GM12878 (cell line): Measurements from ENCODE around the gene PKN3. TPM values are rescaled to one million over a fixed set of nuclear protein-coding genes. Genes with fewer than 3 reads are reported as not detected.

Source experiments
- ATAC-seq: fragments of 200-7000 bp; cut with Tn5 transposase; 3 replicates; pipeline ENCODE4 v1.9.1; 2020; ENCODE audit warnings: mild to moderate bottlenecking, moderate library complexity
- BruUV-seq: library from RNA; stranded (reverse); fragments of 400-500 nt; replicated peaks from 2 replicates; lab custom pipeline; 2021; lab: Mats Ljungman, UMichigan
- CTCF ChIA-PET: fragments of 300-600 bp; sonication (Branson Sonifier 250); formaldehyde crosslinking; extraction: SDS; loops from one replicate; lab custom pipeline; 2021; ENCODE audit warnings: inconsistent platforms; lab: Yijun Ruan, JAX
- POLR2A ChIA-PET: fragments of 350-600 bp; formaldehyde crosslinking; extraction: SDS; loops from one replicate; lab custom pipeline; 2021; ENCODE audit warnings: inconsistent platforms; lab: Charles Lee
- RAD21 ChIA-PET: fragments of 300-600 bp; sonication (Branson Sonifier 250); formaldehyde crosslinking; loops from one replicate; lab custom pipeline; 2023; ENCODE audit warnings: antibody characterized with exemption; ENCODE audit not compliant: unreplicated experiment; lab: Charles Lee
- SMC1A ChIA-PET: fragments of 300-600 bp; sonication (Branson Sonifier 250); formaldehyde crosslinking; loops from one replicate; lab custom pipeline; 2023; ENCODE audit not compliant: unreplicated experiment, uncharacterized antibody; lab: Charles Lee
- DNase-seq: peaks from one replicate; pipeline ENCODE4 v3.0.0-alpha.2; 2011; ENCODE audit warnings: low read depth, low spot score
- FAIRE-seq: peaks from 3 replicates; lab custom pipeline; 2011; peaks lifted over from hg19 to GRCh38; lab: Jason Lieb, UNC
- H2AFZ ChIP-seq: 2 replicates; pipeline ENCODE4 v1.6.0; 2011; ENCODE audit warnings: low read depth, low read length, control low read depth; ENCODE audit not compliant: control insufficient read depth
- H3K27ac ChIP-seq: 2 replicates; pipeline ENCODE4 v1.5.1; 2011; ENCODE audit warnings: control low read depth; ENCODE audit not compliant: control insufficient read depth, insufficient read depth
- H3K27me3 ChIP-seq, 2 experiments: replicated peaks in 1 of 2; 2 replicates each; pipeline versions ENCODE4 v1.6.0 to v1.6.1; 2011; ENCODE audit warnings: low read length in 1 of 2; ENCODE audit not compliant: control insufficient read depth in 2 of 2, insufficient read depth in 2 of 2
- H3K36me3 ChIP-seq, 2 experiments: 2 replicates each; pipeline ENCODE4 v1.5.1; 2011; ENCODE audit warnings: low read length in 1 of 2; ENCODE audit not compliant: control insufficient read depth in 2 of 2, insufficient read depth in 2 of 2
- H3K4me1 ChIP-seq: 2 replicates; pipeline ENCODE4 v1.6.1; 2011; ENCODE audit warnings: mild to moderate bottlenecking, low read length, moderate library complexity, mixed read lengths; ENCODE audit not compliant: control insufficient read depth, insufficient read depth
- H3K4me2 ChIP-seq: 2 replicates; pipeline ENCODE4 v1.6.0; 2011; ENCODE audit warnings: control low read depth; ENCODE audit not compliant: control insufficient read depth, insufficient read depth
- H3K4me3 ChIP-seq: fragments of 200-600 bp; sonication (generic); 2 replicates; pipeline ENCODE4 v1.5.1; 2016
- H3K79me2 ChIP-seq: 2 replicates; pipeline ENCODE4 v1.6.0; 2011; ENCODE audit warnings: low read length; ENCODE audit not compliant: control insufficient read depth, insufficient read depth
- H3K9ac ChIP-seq: 2 replicates; pipeline ENCODE4 v1.8.0; 2011; ENCODE audit warnings: low read length, control low read depth, mixed read lengths; ENCODE audit not compliant: control insufficient read depth, insufficient read depth
- H3K9me3 ChIP-seq: replicated peaks from 3 replicates; pipeline ENCODE4 v1.5.1; 2011; ENCODE audit warnings: mild to moderate bottlenecking, low read length; ENCODE audit not compliant: control insufficient read depth, insufficient read depth
- H4K20me1 ChIP-seq: 2 replicates; pipeline ENCODE4 v1.6.0; 2011; ENCODE audit not compliant: control insufficient read depth, insufficient read depth
- ASH2L ChIP-seq: fragments of 300-600, 200-600 bp; sonication (generic); IDR thresholded peaks from 2 replicates; pipeline ENCODE4 v1.6.1; 2017; ENCODE audit warnings: low read depth, mild to moderate bottlenecking, borderline replicate concordance
- CEBPZ ChIP-seq: fragments of 150-350 bp; IDR thresholded peaks from 2 replicates; pipeline ENCODE4 v1.6.1; 2016; ENCODE audit warnings: low read depth, low read length
- EGR1 ChIP-seq, 2 experiments: IDR thresholded peaks; 1 replicate in 1 of 2; 2 replicates in 1 of 2; pipeline ENCODE4 v1.6.1; 2011 to 2012; ENCODE audit warnings: low read depth in 2 of 2, low read length in 2 of 2, borderline replicate concordance in 1 of 2, mild to moderate bottlenecking in 1 of 2, moderate library complexity in 1 of 2
- MAX ChIP-seq: IDR thresholded peaks from 2 replicates; pipeline ENCODE4 v1.6.1; 2012; ENCODE audit warnings: low read depth, low read length, improper control_type of control experiment
- MEF2B ChIP-seq: fragments of 450-650 bp; IDR thresholded peaks from 2 replicates; pipeline ENCODE4 v1.6.1; 2018; ENCODE audit warnings: mild to moderate bottlenecking, moderate library complexity; ENCODE audit not compliant: partially characterized antibody, poor library complexity, severe bottlenecking
- NFIC ChIP-seq: IDR thresholded peaks from 2 replicates; pipeline ENCODE4 v1.6.1; 2012; ENCODE audit warnings: low read depth, mild to moderate bottlenecking, inconsistent platforms, low read length, moderate library complexity
- PAX8 ChIP-seq: fragments of 450-650 bp; IDR thresholded peaks from 2 replicates; pipeline ENCODE4 v1.6.1; 2017; ENCODE audit warnings: mild to moderate bottlenecking, moderate library complexity
- PML ChIP-seq: IDR thresholded peaks from 2 replicates; pipeline ENCODE4 v1.6.1; 2012; ENCODE audit warnings: low read length, inconsistent platforms
- RAD21 ChIP-seq: IDR thresholded peaks from 2 replicates; pipeline ENCODE4 v1.6.1; 2011; ENCODE audit warnings: mild to moderate bottlenecking, low read depth, low read length, moderate library complexity; ENCODE audit not compliant: insufficient read depth
- RAD51 ChIP-seq: fragments of 450-650 bp; IDR thresholded peaks from 2 replicates; pipeline ENCODE4 v1.6.1; 2016; ENCODE audit warnings: moderate library complexity, mild to moderate bottlenecking, inconsistent platforms
- RELA ChIP-seq: fragments of 450-650 bp; IDR thresholded peaks from 2 replicates; pipeline ENCODE4 v1.8.0; 2014; ENCODE audit warnings: borderline replicate concordance; ENCODE audit not compliant: partially characterized antibody
- SIN3A ChIP-seq: IDR thresholded peaks from 2 replicates; pipeline ENCODE4 v1.6.1; 2012; ENCODE audit warnings: low read depth, low read length, improper control_type of control experiment
- SMAD5 ChIP-seq: IDR thresholded peaks from 2 replicates; pipeline ENCODE4 v1.6.1; 2016; ENCODE audit warnings: antibody characterized with exemption, low read depth
- SREBF2 ChIP-seq: IDR thresholded peaks from 2 replicates; pipeline ENCODE4 v1.6.1; 2012; ENCODE audit warnings: mild to moderate bottlenecking, low read length
- SUPT20H ChIP-seq: IDR thresholded peaks from 2 replicates; pipeline ENCODE4 v1.6.1; 2011; ENCODE audit warnings: low read depth, mild to moderate bottlenecking, low read length, moderate library complexity, borderline replicate concordance; ENCODE audit not compliant: control insufficient read depth
- TAF1 ChIP-seq: IDR thresholded peaks from 2 replicates; pipeline ENCODE4 v1.6.1; 2011; ENCODE audit warnings: mild to moderate bottlenecking, low read depth, low read length, borderline replicate concordance
- TCF7 ChIP-seq: IDR thresholded peaks from 2 replicates; pipeline ENCODE4 v1.6.1; 2014; ENCODE audit warnings: antibody characterized with exemption, borderline replicate concordance
- ZNF274 ChIP-seq: IDR thresholded peaks from one replicate; pipeline ENCODE4 v1.8.0; 2011; ENCODE audit not compliant: insufficient read length, insufficient read depth
- WGBS: methylation state at CpG from one replicate; pipeline ENCODE4 v1.1.6; 2016; ENCODE audit warnings: low lambda C conversion rate; ENCODE audit not compliant: insufficient replicate concordance, insufficient coverage; ENCODE audit errors: missing lambda C conversion rate; 5-methylcytosine and 5-hydroxymethylcytosine counted together
- in situ Hi-C: fragments of 300-500 bp; cut with MboI; formaldehyde crosslinking; loops from 9 replicates; pipeline ENCODE4 v1.14.3; 2018; ENCODE audit warnings: mixed read lengths
- intact Hi-C: fragments of 100-400 bp; cut with micrococcal nuclease; formaldehyde crosslinking; loops from one replicate; pipeline ENCODE4 v1.14.2; 2022; ENCODE audit not compliant: unreplicated experiment
- polyA plus RNA-seq, 11 experiments: library from polyadenylated mRNA; depleted of rRNA in 4 of 11; unstranded in 6 of 11; stranded (reverse) in 5 of 11; fragments of >200 nt; fragmentation: Nextera tagmentation in 4 of 11; fragmentation: Illumina TruSeq in 1 of 11; extraction: Ambion mirVana in 4 of 11; extraction: Trizol in 1 of 11; gene quantifications; 1 replicate in 1 of 11; 2 replicates in 10 of 11; pipeline versions ENCODE4 v1.2.1 to v1.2.3, GENCODE V29; 2011 to 2016; ENCODE audit warnings: inconsistent platforms in 2 of 11, missing spikeins in 2 of 11, low read depth in 1 of 11
- total RNA-seq, 4 experiments: library from RNA; depleted of rRNA in 3 of 4; stranded (reverse); fragments of >200 nt in 3 of 4; fragmentation: Illumina TruSeq in 1 of 4; extraction: Trizol in 1 of 4; gene quantifications; 2 replicates each; pipeline versions ENCODE4 v1.2.1 to v1.2.3, GENCODE V29; 2013 to 2021

PKN3 gene
- total and polyA plus RNA-seq, 10 of the 15 experiments (the other 5 are each of a cell fraction or from before 2014, with no cell fraction given), result 0.35 to 11.0 (median 3.3) TPM

GRCh38 chr9:128675382-128675781 lies 26.9 kb upstream of the PKN3 start (continued):
- TF ChIP-seq CEBPZ (no peak), NFIC (no peak), MEF2B (no peak), EGR1 (IDR thresholded peaks at IDR 0.05; ENCODE audit: borderline replicate concordance in 1 of 2, low read depth in 2 of 2, low read length in 2 of 2) (no peak), ZNF274 (no peak), TAF1 (no peak)

GRCh38 chr9:128677794-128678193 lies 24.5 kb upstream of the PKN3 start:
- peaks cover 13% of the 10 kb centered on the region for H3K79me2 ChIP-seq
- ChIA-PET RAD21 (no interaction called here), SMC1A (interaction anchor here (0.6 to 0.7 kb wide), 3 partner anchors 31 to 225 kb away, joined by 3 read pairs; no protein-coding TSS in a partner anchor), POLR2A (interaction anchor here (0.6 kb wide), 1 partner anchor 16 kb away, joined by 3 read pairs; no protein-coding TSS in a partner anchor), CTCF (no interaction called here)
- no peak for ATAC-seq
- in situ Hi-C loops, result no loop called here
- no peak for DNase-seq
- no peaks in the 10 kb centered on the region for H4K20me1 ChIP-seq
- H3K27me3 ChIP-seq, result no peaks in the 10 kb centered on the region
- H3K4me1 ChIP-seq, result no peaks in the 10 kb centered on the region
- no peak overlapping the region for H3K4me2 ChIP-seq
- no peak overlapping the region for H3K9ac ChIP-seq
- no peaks in the 10 kb centered on the region for H3K9me3 ChIP-seq
- TF ChIP-seq RAD51 (no peak), SIN3A (no peak), MAX (no peak), RELA (no peak), PAX8 (no peak), SREBF2 (no peak), SUPT20H (no peak), TCF7 (no peak), RAD21 (no peak), SMAD5 (no peak), ASH2L (no peak), PML (no peak)
- intact Hi-C loops, result no loop called here
- 0 out of 4 replicates have a peak, but pooled peaks cover 0 to 4% of the 10 kb centered on the region in 2 experiments for H3K36me3 ChIP-seq
- WGBS, result 87% methylated on average over 5 of the region's 10 CpGs
- no peak overlapping the region for H3K4me3 ChIP-seq
- no peak for FAIRE-seq
- H3K27ac ChIP-seq, result no peak overlapping the region
- no TSS peak for BruUV-seq
- no peak overlapping the region for H2AFZ ChIP-seq
